ENCODE results near the gene KCND1. TPM values are rescaled to one million over a fixed set of nuclear protein-coding genes. Genes with fewer than 3 reads are reported as not detected.
"Not testable (repeated sequence)": the region's sequence is repeated elsewhere in the genome, so short reads cannot be mapped to it uniquely, and the experiment has no call there.

KCND1 gene
- total RNA-seq, 3 donors from 2014 or later (not counting 1 experiment from before 2014, with no cell fraction given) = 2.7 to 3.6 (median 3.0) TPM

GRCh38 chrX:48983896-48984295, 12.3 kb upstream of the KCND1 start:
- Mint-ChIP-seq H3K4me3 (no peak overlapping the region), H3K9me3 (no peaks in the 10 kb centered on the region), H3K27ac (no peak overlapping the region), H3K4me1 (peaks cover 5 to 6% of the 10 kb centered on the region in 2 donors), H3K36me3 (no peaks in the 10 kb centered on the region), H3K27me3 (ENCODE audit: low read depth in 2 of 2) (no peaks in the 10 kb centered on the region)
- Histone ChIP-seq H3K27me3 (ENCODE audit: control insufficient read depth, insufficient read depth, low read length) (no peaks in the 10 kb centered on the region), H3K4me3 (ENCODE audit: low read length) (no peak overlapping the region), H3K4me1 (ENCODE audit: control insufficient read depth, insufficient read depth, low read length) (no peaks in the 10 kb centered on the region), H3K36me3 (ENCODE audit: control insufficient read depth, insufficient read depth, low read length) (peaks cover 51% of the 10 kb centered on the region), H3K9me3 (ENCODE audit: control insufficient read depth, insufficient read depth, low read length) (no peaks in the 10 kb centered on the region), H3K27ac (ENCODE audit: low read length) (no peak overlapping the region)
- DNase-seq (no peak), ATAC-seq (no peak)
- no peak for TF ChIP-seq CTCF (IDR thresholded peaks at IDR 0.05)
- intact Hi-C loops (cut with micrococcal nuclease) = no loop called here
- no CpG with 5 or more reads among the region's 3 CpGs for WGBS (ENCODE audit: insufficient coverage)

GRCh38 chrX:48983081-48983480, 11.4 kb upstream of the KCND1 start:
- Histone ChIP-seq H3K36me3 (ENCODE audit: control insufficient read depth, insufficient read depth, low read length) (peaks cover 52% of the 10 kb centered on the region), H3K4me3 (ENCODE audit: low read length) (no peak overlapping the region), H3K9me3 (ENCODE audit: control insufficient read depth, insufficient read depth, low read length) (no peaks in the 10 kb centered on the region), H3K4me1 (ENCODE audit: control insufficient read depth, insufficient read depth, low read length) (no peaks in the 10 kb centered on the region), H3K27me3 (ENCODE audit: control insufficient read depth, insufficient read depth, low read length) (no peaks in the 10 kb centered on the region), H3K27ac (ENCODE audit: low read length) (no peak overlapping the region)
- H3K27me3 Mint-ChIP-seq (ENCODE audit: low read depth in 2 of 2) = no peaks in the 10 kb centered on the region
- no peak overlapping the region for H3K4me3 Mint-ChIP-seq
- WGBS (ENCODE audit: insufficient coverage) = 95% methylated on average over 16 of the region's 17 CpGs
- H3K27ac Mint-ChIP-seq = no peak overlapping the region
- no peaks in the 10 kb centered on the region for H3K4me1 Mint-ChIP-seq
- H3K36me3 Mint-ChIP-seq = no peaks in the 10 kb centered on the region
- no peak for TF ChIP-seq CTCF (IDR thresholded peaks at IDR 0.05)
- ATAC-seq (no peak), DNase-seq (no peak)
- intact Hi-C loops (cut with micrococcal nuclease) = no loop called here
- H3K9me3 Mint-ChIP-seq = no peaks in the 10 kb centered on the region

GRCh38 chrX:48981178-48981577, 9.5 kb upstream of the KCND1 start:
- WGBS (ENCODE audit: insufficient coverage) = 99% methylated on average over 8 of the region's 10 CpGs
- no peak overlapping the region for H3K27ac ChIP-seq (ENCODE audit: low read length)
- no peak for TF ChIP-seq CTCF (IDR thresholded peaks at IDR 0.05)
- DNase-seq (no peak), ATAC-seq (no peak)
- H3K27me3 ChIP-seq (ENCODE audit: control insufficient read depth, insufficient read depth, low read length) = no peaks in the 10 kb centered on the region
- Mint-ChIP-seq H3K27ac (no peak overlapping the region), H3K27me3 (ENCODE audit: low read depth in 2 of 2) (no peaks in the 10 kb centered on the region), H3K4me1 (no peaks in the 10 kb centered on the region), H3K4me3 (no peak overlapping the region), H3K9me3 (no peaks in the 10 kb centered on the region), H3K36me3 (no peaks in the 10 kb centered on the region)
- no peaks in the 10 kb centered on the region for H3K4me1 ChIP-seq (ENCODE audit: control insufficient read depth, insufficient read depth, low read length)
- no peak overlapping the region for H3K4me3 ChIP-seq (ENCODE audit: low read length)
- H3K36me3 ChIP-seq (ENCODE audit: control insufficient read depth, insufficient read depth, low read length) = peaks cover 53% of the 10 kb centered on the region
- intact Hi-C loops (cut with micrococcal nuclease) = no loop called here
- no peaks in the 10 kb centered on the region for H3K9me3 ChIP-seq (ENCODE audit: control insufficient read depth, insufficient read depth, low read length)

- not testable (repeated sequence) for H3K9me3 Mint-ChIP-seq
Measured at GRCh38 chrX:48980341-48980740, 8.7 kb upstream of the KCND1 start.

More at GRCh38 chrX:48980341-48980740, 8.7 kb upstream of the KCND1 start:
- H3K9me3 ChIP-seq (ENCODE audit: control insufficient read depth, insufficient read depth, low read length); H3K4me1 Mint-ChIP-seq; H3K36me3 Mint-ChIP-seq; H3K4me1 ChIP-seq (ENCODE audit: control insufficient read depth, insufficient read depth, low read length); H3K27me3 Mint-ChIP-seq (ENCODE audit: low read depth in 2 of 2); H3K27ac Mint-ChIP-seq; DNase-seq; H3K4me3 Mint-ChIP-seq; intact Hi-C loops (cut with micrococcal nuclease); H3K27ac ChIP-seq (ENCODE audit: low read length); H3K27me3 ChIP-seq (ENCODE audit: control insufficient read depth, insufficient read depth, low read length); H3K4me3 ChIP-seq (ENCODE audit: low read length); ATAC-seq: not testable (repeated sequence)
- 97% methylated on average over 3 of the region's 10 CpGs for WGBS (ENCODE audit: insufficient coverage)
- H3K36me3 ChIP-seq (ENCODE audit: control insufficient read depth, insufficient read depth, low read length) = peaks cover 55% of the 10 kb centered on the region

Data from natural killer cell (primary cell).